Stromal cell of bone marrow (primary cell): ENCODE data around the gene TBC1D3I.
"Not testable (repeated sequence)": the region's sequence is repeated elsewhere in the genome, so short reads cannot be mapped to it uniquely, and the experiment has no call there.

Source experiments
- DNase-seq: peaks from one replicate; pipeline ENCODE4 v3.0.0-alpha.2; 2012; ENCODE audit warnings: low read depth

The TBC1D3I gene

GRCh38 chr17:36206486-36206821, 57.9 kb downstream of the TBC1D3I start:
- DNase-seq = not testable (repeated sequence)

- DNase-seq = no peak
These were observed 58.5 kb downstream of the TBC1D3I start for GRCh38 chr17:36205637-36206485.

- no peak for DNase-seq
These were observed 59.5 kb downstream of the TBC1D3I start for GRCh38 chr17:36204724-36205500.
